HepG2 (cell line): Measurements from ENCODE around the gene KLHDC1. TPM values are rescaled to one million over a fixed set of nuclear protein-coding genes. Genes with fewer than 3 reads are reported as not detected.
A peak's percentile ranks its signal among the peaks of the same experiment; 100 is the strongest.

Experiments used
- ATF7 ChIP-seq, 2 experiments: fragments of 450-650 bp in 1 of 2; sonication (generic) in 1 of 2; formaldehyde crosslinking in 1 of 2; IDR thresholded peaks; 2 replicates each; pipeline versions ENCODE4 v1.4.0 to v1.6.1; 2016 to 2020; ENCODE audit warnings: antibody characterized with exemption in 1 of 2, mild to moderate bottlenecking in 1 of 2, missing genetic modification reagents in 1 of 2
- JUN ChIP-seq: sonication (generic); formaldehyde crosslinking; IDR thresholded peaks from 2 replicates; pipeline ENCODE4 v1.4.0; 2020; ENCODE audit warnings: mild to moderate bottlenecking, missing genetic modification reagents
- POGZ ChIP-seq: sonication (generic); formaldehyde crosslinking; IDR thresholded peaks from 2 replicates; pipeline ENCODE4 v1.4.0; 2020; ENCODE audit warnings: mild to moderate bottlenecking, missing genetic modification reagents
- PREB ChIP-seq: sonication (generic); formaldehyde crosslinking; IDR thresholded peaks from 2 replicates; pipeline ENCODE4 v1.4.0; 2020; ENCODE audit warnings: missing genetic modification reagents
- REL ChIP-seq: sonication (generic); formaldehyde crosslinking; conservative IDR thresholded peaks from 2 replicates; pipeline ENCODE4 v1.8.0; 2022; ENCODE audit warnings: mild to moderate bottlenecking, missing genetic modification reagents, moderate library complexity
- SETDB1 ChIP-seq: sonication (generic); formaldehyde crosslinking; IDR thresholded peaks from 2 replicates; pipeline ENCODE4 v1.5.1; 2020; ENCODE audit warnings: missing genetic modification reagents, mild to moderate bottlenecking, borderline replicate concordance
- SIX1 ChIP-seq: sonication (generic); formaldehyde crosslinking; IDR thresholded peaks from 2 replicates; pipeline ENCODE4 v1.4.0; 2020; ENCODE audit warnings: missing genetic modification reagents, borderline replicate concordance
- SMAD1 ChIP-seq: sonication (generic); formaldehyde crosslinking; IDR thresholded peaks from 2 replicates; pipeline ENCODE4 v1.4.0; 2020; ENCODE audit warnings: missing genetic modification reagents, low read depth, mild to moderate bottlenecking, borderline replicate concordance
- ZNF564 ChIP-seq: sonication (generic); formaldehyde crosslinking; IDR thresholded peaks from 2 replicates; pipeline ENCODE4 v1.8.1; 2023; ENCODE audit warnings: mild to moderate bottlenecking, missing genetic modification reagents
- ZNF572 ChIP-seq: sonication (generic); formaldehyde crosslinking; IDR thresholded peaks from 2 replicates; pipeline ENCODE4 v1.5.1; 2020; ENCODE audit warnings: mild to moderate bottlenecking, missing genetic modification reagents
- ZNF576 ChIP-seq: sonication (generic); formaldehyde crosslinking; IDR thresholded peaks from 2 replicates; pipeline ENCODE4 v1.4.0; 2020; ENCODE audit warnings: mild to moderate bottlenecking, missing genetic modification reagents
- ZNF746 ChIP-seq: sonication (generic); formaldehyde crosslinking; IDR thresholded peaks from 2 replicates; pipeline ENCODE4 v1.8.0; 2022; ENCODE audit warnings: mild to moderate bottlenecking, missing genetic modification reagents
- ZNF761 ChIP-seq: sonication (generic); formaldehyde crosslinking; conservative IDR thresholded peaks from 2 replicates; pipeline ENCODE4 v1.4.0; 2020; ENCODE audit warnings: mild to moderate bottlenecking, missing genetic modification reagents
- ZSCAN20 ChIP-seq: sonication (generic); formaldehyde crosslinking; IDR thresholded peaks from 2 replicates; pipeline ENCODE4 v1.4.0; 2020; ENCODE audit warnings: missing genetic modification reagents, mild to moderate bottlenecking, borderline replicate concordance
- polyA plus RNA-seq, 8 experiments: library from polyadenylated mRNA; depleted of rRNA in 3 of 8; stranded (reverse) in 7 of 8; unstranded in 1 of 8; fragments of >200 nt; fragmentation: Illumina TruSeq in 4 of 8; extraction: Trizol in 4 of 8; gene quantifications; 2 replicates each; pipeline versions ENCODE4 v1.2.1 to v1.2.3, GENCODE V29; 2011 to 2016; ENCODE audit warnings: low read depth in 4 of 8, missing spikeins in 1 of 8, mixed read lengths in 1 of 8; ENCODE audit not compliant: insufficient read depth in 1 of 8
- total RNA-seq, 5 experiments: library from RNA; depleted of rRNA; stranded (reverse); fragments of >200 nt; fragmentation: Illumina TruSeq; extraction: Trizol; gene quantifications; 2 replicates each; pipeline ENCODE4 v1.2.3, GENCODE V29; 2016; ENCODE audit warnings: low read depth in 1 of 5
- TF ChIP-seq, protein P1 (sequence below): sonication (generic); formaldehyde crosslinking; IDR thresholded peaks from 2 replicates; pipeline ENCODE4 v1.5.0; 2020; ENCODE audit warnings: missing genetic modification reagents
- TF ChIP-seq, protein P2 (sequence below): sonication (generic); formaldehyde crosslinking; IDR thresholded peaks from 2 replicates; pipeline ENCODE4 v1.4.0; 2020; ENCODE audit warnings: missing genetic modification reagents
- TF ChIP-seq, protein P3 (sequence below): IDR thresholded peaks from 2 replicates; pipeline ENCODE4 v1.6.1; 2016; ENCODE audit warnings: mild to moderate bottlenecking
- TF ChIP-seq, protein P4 (sequence below): sonication (generic); formaldehyde crosslinking; IDR thresholded peaks from 2 replicates; pipeline ENCODE4 v1.4.0; 2020; ENCODE audit warnings: missing genetic modification reagents
- TF ChIP-seq, protein P5 (sequence below): IDR thresholded peaks from 2 replicates; pipeline ENCODE4 v1.6.1; 2016; ENCODE audit warnings: missing compliant biosample characterization, missing genetic modification reagents, borderline replicate concordance

The KLHDC1 gene
- total and polyA plus RNA-seq, 2 of the 13 experiments (the other 11 are each of a cell fraction or from before 2014, with no cell fraction given) = 0.11 TPM; not detected in 1

GRCh38 chr14:49687942-49688700 is 4.8 kb upstream of the KLHDC1 start, which contains the start of gene POLE2 (continued):
- TF ChIP-seq SMAD1 (CRISPR knock-in tag) (no peak), ZNF761 (CRISPR knock-in tag) (peak; percentile 84; the same call in 1 of the 2 replicates), ZNF576 (0 out of 2 replicates have a peak, but pooled peaks have one; percentile 79), ZNF746 (CRISPR knock-in tag) (0 out of 2 replicates have a peak, but pooled peaks have one; percentile 41), PREB (CRISPR knock-in tag) (no peak), REL (CRISPR knock-in tag) (peak; percentile 80; the same call in 1 of the 2 replicates), ZNF564 (CRISPR knock-in tag) (0 out of 2 replicates have a peak, but pooled peaks have one; percentile 81), ZSCAN20 (peak; percentile 54; the same call in 1 of the 2 replicates), SIX1 (CRISPR knock-in tag) (no peak), ATF7 (IDR thresholded peaks at IDR 0.05) (no peak), ATF7 (CRISPR knock-in tag; IDR thresholded peaks at IDR 0.05) (no peak; the same call in 1 of the 2 replicates), ZNF572 (CRISPR knock-in tag) (peak; percentile 94), POGZ (CRISPR knock-in tag) (peak; percentile 76), SETDB1 (CRISPR knock-in tag) (0 out of 2 replicates have a peak, but pooled peaks have one; percentile 77), JUN (CRISPR knock-in tag) (0 out of 2 replicates have a peak, but pooled peaks have one; percentile 46)
- TF ChIP-seq, protein P1, sequence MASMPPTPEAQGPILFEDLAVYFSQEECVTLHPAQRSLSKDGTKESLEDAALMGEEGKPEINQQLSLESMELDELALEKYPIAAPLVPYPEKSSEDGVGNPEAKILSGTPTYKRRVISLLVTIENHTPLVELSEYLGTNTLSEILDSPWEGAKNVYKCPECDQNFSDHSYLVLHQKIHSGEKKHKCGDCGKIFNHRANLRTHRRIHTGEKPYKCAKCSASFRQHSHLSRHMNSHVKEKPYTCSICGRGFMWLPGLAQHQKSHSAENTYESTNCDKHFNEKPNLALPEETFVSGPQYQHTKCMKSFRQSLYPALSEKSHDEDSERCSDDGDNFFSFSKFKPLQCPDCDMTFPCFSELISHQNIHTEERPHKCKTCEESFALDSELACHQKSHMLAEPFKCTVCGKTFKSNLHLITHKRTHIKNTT (CRISPR knock-in tag) = no peak
- TF ChIP-seq, protein P2, sequence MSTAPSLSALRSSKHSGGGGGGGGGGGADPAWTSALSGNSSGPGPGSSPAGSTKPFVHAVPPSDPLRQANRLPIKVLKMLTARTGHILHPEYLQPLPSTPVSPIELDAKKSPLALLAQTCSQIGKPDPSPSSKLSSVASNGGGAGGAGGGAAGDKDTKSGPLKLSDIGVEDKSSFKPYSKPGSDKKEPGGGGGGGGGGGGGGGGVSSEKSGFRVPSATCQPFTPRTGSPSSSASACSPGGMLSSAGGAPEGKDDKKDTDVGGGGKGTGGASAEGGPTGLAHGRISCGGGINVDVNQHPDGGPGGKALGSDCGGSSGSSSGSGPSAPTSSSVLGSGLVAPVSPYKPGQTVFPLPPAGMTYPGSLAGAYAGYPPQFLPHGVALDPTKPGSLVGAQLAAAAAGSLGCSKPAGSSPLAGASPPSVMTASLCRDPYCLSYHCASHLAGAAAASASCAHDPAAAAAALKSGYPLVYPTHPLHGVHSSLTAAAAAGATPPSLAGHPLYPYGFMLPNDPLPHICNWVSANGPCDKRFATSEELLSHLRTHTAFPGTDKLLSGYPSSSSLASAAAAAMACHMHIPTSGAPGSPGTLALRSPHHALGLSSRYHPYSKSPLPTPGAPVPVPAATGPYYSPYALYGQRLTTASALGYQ (CRISPR knock-in tag) = 0 out of 2 replicates have a peak, but pooled peaks have one; percentile 9
- TF ChIP-seq, protein P3, sequence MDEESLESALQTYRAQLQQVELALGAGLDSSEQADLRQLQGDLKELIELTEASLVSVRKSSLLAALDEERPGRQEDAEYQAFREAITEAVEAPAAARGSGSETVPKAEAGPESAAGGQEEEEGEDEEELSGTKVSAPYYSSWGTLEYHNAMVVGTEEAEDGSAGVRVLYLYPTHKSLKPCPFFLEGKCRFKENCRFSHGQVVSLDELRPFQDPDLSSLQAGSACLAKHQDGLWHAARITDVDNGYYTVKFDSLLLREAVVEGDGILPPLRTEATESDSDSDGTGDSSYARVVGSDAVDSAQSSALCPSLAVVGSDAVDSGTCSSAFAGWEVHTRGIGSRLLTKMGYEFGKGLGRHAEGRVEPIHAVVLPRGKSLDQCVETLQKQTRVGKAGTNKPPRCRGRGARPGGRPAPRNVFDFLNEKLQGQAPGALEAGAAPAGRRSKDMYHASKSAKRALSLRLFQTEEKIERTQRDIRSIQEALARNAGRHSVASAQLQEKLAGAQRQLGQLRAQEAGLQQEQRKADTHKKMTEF (CRISPR knock-in tag) = peak; percentile 51; the same call in 1 of the 2 replicates
- TF ChIP-seq, protein P4, sequence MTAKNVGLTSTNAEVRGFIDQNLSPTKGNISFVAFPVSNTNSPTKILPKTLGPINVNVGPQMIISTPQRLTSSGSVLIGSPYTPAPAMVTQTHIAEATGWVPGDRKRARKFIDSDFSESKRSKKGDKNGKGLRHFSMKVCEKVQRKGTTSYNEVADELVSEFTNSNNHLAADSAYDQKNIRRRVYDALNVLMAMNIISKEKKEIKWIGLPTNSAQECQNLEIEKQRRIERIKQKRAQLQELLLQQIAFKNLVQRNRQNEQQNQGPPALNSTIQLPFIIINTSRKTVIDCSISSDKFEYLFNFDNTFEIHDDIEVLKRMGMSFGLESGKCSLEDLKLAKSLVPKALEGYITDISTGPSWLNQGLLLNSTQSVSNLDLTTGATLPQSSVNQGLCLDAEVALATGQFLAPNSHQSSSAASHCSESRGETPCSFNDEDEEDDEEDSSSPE (CRISPR knock-in tag) = peak; percentile 98
- TF ChIP-seq, protein P5, sequence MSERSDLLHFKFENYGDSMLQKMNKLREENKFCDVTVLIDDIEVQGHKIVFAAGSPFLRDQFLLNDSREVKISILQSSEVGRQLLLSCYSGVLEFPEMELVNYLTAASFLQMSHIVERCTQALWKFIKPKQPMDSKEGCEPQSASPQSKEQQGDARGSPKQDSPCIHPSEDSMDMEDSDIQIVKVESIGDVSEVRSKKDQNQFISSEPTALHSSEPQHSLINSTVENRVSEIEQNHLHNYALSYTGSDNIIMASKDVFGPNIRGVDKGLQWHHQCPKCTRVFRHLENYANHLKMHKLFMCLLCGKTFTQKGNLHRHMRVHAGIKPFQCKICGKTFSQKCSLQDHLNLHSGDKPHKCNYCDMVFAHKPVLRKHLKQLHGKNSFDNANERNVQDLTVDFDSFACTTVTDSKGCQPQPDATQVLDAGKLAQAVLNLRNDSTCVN = 0 out of 2 replicates have a peak, but pooled peaks have one; percentile 37
